ENCODE results near the gene COL5A1. TPM values are rescaled to one million over a fixed set of nuclear protein-coding genes. Genes with fewer than 3 reads are reported as not detected.

Gene COL5A1
- total RNA-seq, 1 donor: 801 TPM

DNA sequence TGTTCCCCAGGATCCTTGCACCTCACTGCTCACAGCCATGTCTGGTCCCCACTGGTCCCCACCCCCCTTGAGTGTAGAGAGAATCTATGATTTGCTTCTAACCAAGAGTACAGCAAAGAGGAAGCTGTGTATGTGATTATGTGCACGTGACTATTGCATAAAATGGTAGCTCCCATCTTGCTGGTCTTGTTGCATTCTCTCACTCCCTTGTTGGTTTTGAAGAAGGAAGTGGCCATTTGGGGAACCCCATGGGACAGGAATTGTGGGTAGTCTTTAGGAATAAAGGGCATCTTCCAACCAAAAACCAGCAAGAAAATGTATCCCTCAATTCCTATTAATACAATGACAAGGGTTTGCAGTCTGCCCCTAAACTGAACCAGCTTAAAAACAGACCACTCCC lies 233.8 kb downstream of the COL5A1 start:
- H2AFZ ChIP-seq (ENCODE audit: low read length): no peak overlapping the region
- DNase-seq (ENCODE audit: insufficient read length, low spot score, missing footprints): no peak
- H3K27ac ChIP-seq (ENCODE audit: low read depth, low read length): no peak overlapping the region
- no peaks in the 10 kb centered on the region for H3K4me1 ChIP-seq (ENCODE audit: insufficient read depth, low read length)
- no peaks in the 10 kb centered on the region for H3K79me2 ChIP-seq (ENCODE audit: insufficient read depth, low read length)
- no peaks in the 10 kb centered on the region for H3K36me3 ChIP-seq (ENCODE audit: insufficient read depth, low read length)
- H3K4me3 ChIP-seq (ENCODE audit: insufficient read depth, low read length): no peak overlapping the region
- no peak overlapping the region for H3K4me2 ChIP-seq (ENCODE audit: insufficient read depth, low read length)
- H4K20me1 ChIP-seq (ENCODE audit: insufficient read depth, low read length): no peaks in the 10 kb centered on the region
- TF ChIP-seq, protein P1, sequence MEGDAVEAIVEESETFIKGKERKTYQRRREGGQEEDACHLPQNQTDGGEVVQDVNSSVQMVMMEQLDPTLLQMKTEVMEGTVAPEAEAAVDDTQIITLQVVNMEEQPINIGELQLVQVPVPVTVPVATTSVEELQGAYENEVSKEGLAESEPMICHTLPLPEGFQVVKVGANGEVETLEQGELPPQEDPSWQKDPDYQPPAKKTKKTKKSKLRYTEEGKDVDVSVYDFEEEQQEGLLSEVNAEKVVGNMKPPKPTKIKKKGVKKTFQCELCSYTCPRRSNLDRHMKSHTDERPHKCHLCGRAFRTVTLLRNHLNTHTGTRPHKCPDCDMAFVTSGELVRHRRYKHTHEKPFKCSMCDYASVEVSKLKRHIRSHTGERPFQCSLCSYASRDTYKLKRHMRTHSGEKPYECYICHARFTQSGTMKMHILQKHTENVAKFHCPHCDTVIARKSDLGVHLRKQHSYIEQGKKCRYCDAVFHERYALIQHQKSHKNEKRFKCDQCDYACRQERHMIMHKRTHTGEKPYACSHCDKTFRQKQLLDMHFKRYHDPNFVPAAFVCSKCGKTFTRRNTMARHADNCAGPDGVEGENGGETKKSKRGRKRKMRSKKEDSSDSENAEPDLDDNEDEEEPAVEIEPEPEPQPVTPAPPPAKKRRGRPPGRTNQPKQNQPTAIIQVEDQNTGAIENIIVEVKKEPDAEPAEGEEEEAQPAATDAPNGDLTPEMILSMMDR (IDR thresholded peaks at IDR 0.05; ENCODE audit: extremely low read depth, low read depth, low read length): no peak
- H3K9me3 ChIP-seq (ENCODE audit: low read depth, low read length): no peaks in the 10 kb centered on the region
- peaks cover 21% of the 10 kb centered on the region for H3K27me3 ChIP-seq (ENCODE audit: insufficient read depth, low read length)

- DNase-seq (ENCODE audit: insufficient read length, low spot score, missing footprints): no peak
- Histone ChIP-seq H2AFZ (ENCODE audit: low read length) (no peak overlapping the region), H3K4me3 (ENCODE audit: insufficient read depth, low read length) (no peak overlapping the region), H4K20me1 (ENCODE audit: insufficient read depth, low read length) (no peaks in the 10 kb centered on the region), H3K4me2 (ENCODE audit: insufficient read depth, low read length) (no peak overlapping the region), H3K9me3 (ENCODE audit: low read depth, low read length) (no peaks in the 10 kb centered on the region), H3K27ac (ENCODE audit: low read depth, low read length) (no peak overlapping the region), H3K36me3 (ENCODE audit: insufficient read depth, low read length) (no peaks in the 10 kb centered on the region), H3K4me1 (ENCODE audit: insufficient read depth, low read length) (no peaks in the 10 kb centered on the region), H3K27me3 (ENCODE audit: insufficient read depth, low read length) (peaks cover 21% of the 10 kb centered on the region), H3K79me2 (ENCODE audit: insufficient read depth, low read length) (no peaks in the 10 kb centered on the region)
- TF ChIP-seq, protein P1 (IDR thresholded peaks at IDR 0.05; ENCODE audit: extremely low read depth, low read depth, low read length): no peak
Observed at GRCh38 chr9:134877541-134877940, 235.9 kb downstream of the COL5A1 start.

DNA sequence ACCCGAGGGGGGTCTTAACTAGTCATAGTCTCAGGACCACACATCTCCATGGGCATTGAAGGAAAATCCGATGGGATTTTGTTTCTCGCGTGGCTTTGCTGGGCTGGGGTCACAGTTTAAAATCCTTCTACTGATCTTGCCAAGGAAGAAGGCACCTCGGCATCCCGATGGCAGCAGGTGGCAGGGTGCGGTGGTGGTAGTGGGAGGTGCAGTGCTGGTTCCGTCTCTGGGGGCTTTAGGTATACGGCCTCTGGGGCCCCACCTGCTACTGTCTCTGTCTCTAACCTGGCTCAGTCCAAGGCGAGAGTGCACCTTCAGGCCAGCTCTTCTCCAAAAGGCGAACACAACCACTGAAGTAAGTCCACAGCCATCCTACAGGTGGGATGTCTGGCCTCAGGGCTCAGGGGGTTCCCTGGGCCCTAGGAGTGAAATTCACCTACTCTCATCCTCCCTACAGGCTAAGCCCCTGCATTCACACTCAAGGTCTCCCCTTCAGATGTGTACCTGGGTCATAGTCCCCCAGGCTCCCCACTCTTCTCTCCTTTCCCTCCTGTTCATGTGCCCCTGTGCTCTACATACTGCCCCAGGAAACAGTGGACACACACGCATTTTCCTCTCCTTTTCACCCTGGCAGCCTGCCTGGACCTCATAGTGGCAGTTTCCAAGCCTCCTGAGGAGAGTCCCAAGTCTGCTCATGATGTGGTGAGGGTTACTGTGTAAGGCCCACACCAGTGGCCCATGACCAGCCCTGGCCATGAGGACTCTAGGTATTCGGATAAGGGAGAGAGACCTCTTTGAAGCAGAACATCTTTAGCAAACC lies 238.3 kb downstream of the COL5A1 start:
- Histone ChIP-seq H3K27me3 (ENCODE audit: insufficient read depth, low read length) (peaks cover 16% of the 10 kb centered on the region), H3K4me2 (ENCODE audit: insufficient read depth, low read length) (no peak overlapping the region), H3K79me2 (ENCODE audit: insufficient read depth, low read length) (no peaks in the 10 kb centered on the region), H4K20me1 (ENCODE audit: insufficient read depth, low read length) (no peaks in the 10 kb centered on the region), H3K4me3 (ENCODE audit: insufficient read depth, low read length) (no peak overlapping the region), H2AFZ (ENCODE audit: low read length) (no peak overlapping the region), H3K9me3 (ENCODE audit: low read depth, low read length) (no peaks in the 10 kb centered on the region), H3K36me3 (ENCODE audit: insufficient read depth, low read length) (no peaks in the 10 kb centered on the region), H3K4me1 (ENCODE audit: insufficient read depth, low read length) (no peaks in the 10 kb centered on the region), H3K27ac (ENCODE audit: low read depth, low read length) (no peak overlapping the region)
- TF ChIP-seq, protein P1 (IDR thresholded peaks at IDR 0.05; ENCODE audit: extremely low read depth, low read depth, low read length): no peak
- DNase-seq (ENCODE audit: insufficient read length, low spot score, missing footprints): no peak

- Histone ChIP-seq H3K36me3 (ENCODE audit: insufficient read depth, low read length) (no peaks in the 10 kb centered on the region), H3K4me2 (ENCODE audit: insufficient read depth, low read length) (no peak within 1 kb of the TSS), H4K20me1 (ENCODE audit: insufficient read depth, low read length) (no peaks in the 10 kb centered on the region), H3K27me3 (ENCODE audit: insufficient read depth, low read length) (peaks cover 14% of the 10 kb centered on the region), H3K4me3 (ENCODE audit: insufficient read depth, low read length) (no peak within 1 kb of the TSS), H2AFZ (ENCODE audit: low read length) (no peak within 1 kb of the TSS), H3K79me2 (ENCODE audit: insufficient read depth, low read length) (no peaks in the 10 kb centered on the region), H3K4me1 (ENCODE audit: insufficient read depth, low read length) (no peaks in the 10 kb centered on the region), H3K9me3 (ENCODE audit: low read depth, low read length) (no peaks in the 10 kb centered on the region), H3K27ac (ENCODE audit: low read depth, low read length) (no peak within 1 kb of the TSS)
- TF ChIP-seq, protein P1 (IDR thresholded peaks at IDR 0.05; ENCODE audit: extremely low read depth, low read depth, low read length): no peak
- no peak for DNase-seq (ENCODE audit: insufficient read length, low spot score, missing footprints)
Observed at GRCh38 chr9:134880484-134881312, 239.1 kb downstream of the COL5A1 start, which contains the start of gene FCN2. Gene FCN2 (plus strand): TSS chr9:134880810. CDS start chr9:134880822, 12 bp downstream.

Data from osteoblast (primary cell).